IPS DF 4.7 (cell line): Measurements from ENCODE around the gene ATP10D.

Source experiments
- DNase-seq: peaks from one replicate; pipeline ENCODE4 v3.0.0-alpha.2; 2013; ENCODE audit warnings: low spot score; ENCODE audit errors: extremely low read depth

The ATP10D gene

DNA sequence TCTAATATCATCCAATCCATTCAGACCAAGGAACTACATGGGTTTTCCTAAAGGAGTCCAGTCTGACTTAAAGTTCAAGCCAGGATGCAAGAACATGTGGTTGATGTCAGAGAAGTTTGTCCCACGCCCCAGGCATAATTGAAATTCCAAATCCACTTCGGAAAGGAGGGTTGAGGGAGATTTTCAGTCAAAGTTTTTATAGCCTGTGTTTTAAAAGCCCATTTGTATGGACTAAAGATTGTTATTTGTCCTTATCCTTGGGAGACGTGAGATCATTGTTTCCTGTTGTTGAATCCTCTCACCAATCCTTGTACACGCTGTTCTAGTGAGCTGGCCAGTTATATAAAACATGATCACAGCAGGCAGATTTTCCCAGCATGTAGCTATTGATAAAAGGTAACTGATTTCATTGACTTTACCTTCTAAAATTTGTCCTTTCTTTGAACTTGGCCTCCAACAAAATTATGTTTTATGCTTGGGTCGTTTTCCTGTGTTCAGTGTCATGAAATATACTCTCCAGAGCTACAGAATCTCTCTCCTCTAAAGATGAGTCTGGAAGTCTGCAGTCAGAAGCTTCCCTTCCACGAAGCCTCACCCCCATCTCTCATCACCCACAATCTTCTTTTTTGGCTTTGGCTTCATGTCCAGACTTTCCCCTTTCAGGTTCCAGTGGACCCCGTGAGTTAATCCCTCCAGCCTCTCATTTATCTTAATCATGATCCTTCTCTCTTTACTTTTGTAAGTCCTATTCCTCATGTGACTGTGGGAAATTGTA is 92.9 kb downstream of the ATP10D start:
- no peak for DNase-seq

DNA sequence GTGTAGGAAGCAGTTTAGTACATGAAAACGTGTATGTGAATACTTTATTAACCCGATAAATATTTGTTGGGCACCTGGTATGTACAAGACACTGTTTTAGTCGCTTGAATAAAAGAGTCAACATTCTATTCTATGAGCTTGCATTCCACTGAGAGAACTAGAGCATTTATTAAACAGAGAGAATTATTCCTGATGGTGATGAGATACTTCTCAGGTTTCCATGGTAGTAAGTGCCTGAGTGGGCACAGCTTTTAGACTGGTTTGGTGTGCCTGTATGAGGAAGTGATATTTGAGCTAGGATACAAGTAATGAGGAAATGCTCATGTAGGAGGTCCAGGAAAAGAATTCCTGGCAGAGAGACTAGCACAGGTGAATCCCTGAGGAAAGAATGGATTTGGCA is 94.2 kb downstream of the ATP10D start:
- DNase-seq: no peak

DNA sequence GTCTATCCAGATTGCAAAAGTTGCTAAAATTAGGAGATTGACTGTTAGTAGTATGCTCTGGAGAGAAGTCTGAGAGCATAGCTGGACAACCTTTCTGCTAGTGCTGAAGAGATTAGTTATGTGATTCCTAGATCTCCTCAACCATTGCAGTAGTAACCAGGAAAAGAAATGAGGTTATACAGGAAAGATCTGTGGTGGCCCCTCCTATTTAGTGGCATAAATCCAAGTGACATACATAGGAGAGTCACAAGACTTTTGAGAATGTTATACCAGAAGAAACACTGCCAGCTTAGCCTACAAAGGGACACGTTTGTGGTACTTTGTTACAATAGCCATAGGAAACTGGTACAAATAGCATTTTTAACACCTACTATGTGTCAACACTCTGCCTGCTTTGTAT is 105.2 kb downstream of the ATP10D start:
- no peak for DNase-seq

DNA sequence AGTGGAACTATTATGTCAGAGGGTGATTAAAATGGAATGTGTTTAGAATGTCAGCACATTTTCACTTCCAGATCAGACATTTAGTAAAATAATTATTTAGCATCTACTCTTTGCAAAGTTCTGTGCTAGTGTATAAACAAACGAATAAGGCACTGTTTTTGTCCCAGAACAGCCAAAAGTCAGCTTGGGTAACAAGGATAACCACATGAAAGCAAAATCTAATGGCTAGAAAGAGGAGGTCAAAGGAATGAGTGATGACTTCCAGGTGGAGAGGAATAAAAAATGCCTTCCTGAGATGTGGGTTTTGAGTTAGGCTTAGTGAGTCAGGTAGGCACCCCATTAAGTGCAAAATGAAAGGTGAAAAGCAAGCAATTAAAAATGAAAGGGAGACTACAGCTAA is 112.6 kb downstream of the ATP10D start:
- DNase-seq: no peak

DNA sequence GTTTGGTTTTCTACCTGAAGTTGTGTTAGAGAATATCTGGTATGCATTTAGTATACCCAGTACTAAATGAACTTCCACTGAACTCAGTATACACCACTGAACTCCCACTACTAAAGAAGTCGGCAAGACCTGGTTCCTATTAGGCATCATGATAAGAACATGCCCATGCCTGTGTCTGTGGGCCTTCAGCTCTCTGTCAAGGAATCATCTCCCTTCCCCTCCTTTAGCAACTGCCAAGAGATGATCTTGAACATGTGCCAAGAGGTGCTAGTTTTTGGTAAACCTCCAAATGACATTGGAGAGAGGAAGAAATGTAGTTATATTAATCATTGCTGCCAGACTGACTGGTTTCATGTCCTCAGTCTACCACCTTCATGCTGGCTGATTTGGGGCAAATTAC is 113.2 kb downstream of the ATP10D start:
- no peak for DNase-seq

DNA sequence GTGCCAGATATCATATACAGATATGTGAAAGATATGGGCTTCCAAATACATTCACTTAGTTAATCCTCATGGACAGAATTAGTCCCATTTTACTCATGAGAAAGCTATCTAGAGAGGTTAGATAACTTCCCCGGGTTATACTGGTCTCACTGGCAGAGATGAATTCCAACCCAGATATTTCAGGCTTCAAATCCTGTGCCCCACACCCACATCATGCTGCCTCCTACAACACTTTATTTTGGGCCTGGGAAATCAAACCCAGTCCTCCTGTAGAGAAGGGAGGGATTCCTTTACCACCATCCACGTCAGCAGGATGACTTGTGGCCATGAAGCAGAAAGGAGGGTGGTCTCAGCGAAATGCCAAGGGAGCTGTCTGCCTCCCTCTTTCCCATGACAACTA is 113.8 kb downstream of the ATP10D start:
- no peak for DNase-seq

DNA sequence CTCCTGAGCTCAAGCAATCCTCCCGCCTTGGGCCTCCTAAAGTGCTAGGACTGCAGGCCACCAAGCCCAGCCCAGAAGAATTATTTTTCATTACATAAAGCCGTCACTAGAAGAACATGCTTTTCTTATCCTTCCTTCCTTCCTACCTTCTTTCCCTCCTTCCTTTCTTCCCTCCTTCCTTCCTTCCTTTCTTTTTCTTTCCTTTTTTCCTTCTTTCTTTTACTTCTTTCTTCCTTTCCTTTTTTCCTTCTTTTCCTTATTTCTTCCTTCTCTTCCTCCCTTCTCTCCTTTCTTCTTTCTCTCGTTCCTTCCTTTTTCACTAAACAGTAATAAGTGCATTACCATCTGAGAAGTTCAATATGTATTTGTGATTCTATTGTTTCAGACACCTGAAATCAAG is 121.4 kb downstream of the ATP10D start:
- no peak for DNase-seq

DNA sequence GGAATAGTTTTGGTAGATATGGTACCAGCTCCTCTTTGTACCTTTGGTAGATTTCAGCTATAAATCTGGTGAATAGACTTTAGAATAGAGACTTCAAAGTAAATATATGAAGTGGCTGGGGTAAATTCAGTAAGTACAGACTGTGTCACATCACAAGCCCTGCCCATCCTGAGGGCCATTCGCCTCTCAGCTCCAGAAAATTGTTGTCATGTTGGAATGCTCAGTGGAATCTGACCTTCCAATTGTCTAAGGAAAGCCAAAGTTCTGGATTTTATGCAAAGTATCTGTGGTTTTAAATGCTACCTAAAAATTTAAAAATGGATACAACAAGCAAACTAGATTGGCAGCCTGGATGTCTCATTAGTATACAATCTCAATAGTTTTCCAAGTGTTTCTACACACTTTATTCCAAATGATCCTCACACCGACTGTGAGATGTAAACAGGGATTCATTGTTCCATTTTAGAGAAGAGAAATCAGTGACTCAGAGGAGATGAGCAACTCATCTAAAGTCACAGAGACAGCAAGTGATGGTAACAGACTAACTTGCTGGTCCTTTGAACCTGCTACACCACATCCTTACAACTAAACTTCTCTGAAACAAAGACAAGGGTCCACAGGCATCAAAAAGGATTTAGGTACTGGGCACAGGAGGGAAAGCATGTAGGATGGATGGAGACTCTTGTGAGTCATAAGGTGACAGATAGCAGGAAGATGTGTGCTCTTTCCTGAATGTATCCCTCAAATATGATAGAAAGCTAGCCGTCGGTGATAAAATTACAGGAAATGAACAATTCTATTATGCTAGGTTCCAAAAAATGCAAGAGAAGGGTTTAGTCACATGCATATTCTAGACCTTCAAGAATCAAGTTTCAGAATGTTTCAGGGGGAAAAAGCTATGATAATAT is 127.3 kb downstream of the ATP10D start:
- DNase-seq: no peak

DNA sequence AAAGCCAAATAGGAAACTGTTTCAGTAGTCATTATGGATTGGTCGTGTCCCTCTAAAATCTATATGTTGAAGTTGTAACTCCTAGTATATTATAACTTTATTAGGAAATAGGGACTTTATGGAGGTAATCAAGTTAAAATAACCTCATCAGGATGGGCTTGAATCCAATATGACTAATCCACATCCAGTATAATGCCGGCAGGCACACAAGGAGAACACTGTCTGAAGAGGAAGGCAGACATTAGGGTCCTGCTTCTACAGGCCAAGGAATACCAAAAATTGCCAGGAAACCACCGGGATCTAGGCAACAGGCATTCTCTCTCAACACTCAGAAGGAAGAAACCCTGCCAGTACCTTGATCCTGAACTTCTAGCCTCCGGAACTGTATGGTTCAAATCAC is 130.3 kb downstream of the ATP10D start:
- no peak for DNase-seq

DNA sequence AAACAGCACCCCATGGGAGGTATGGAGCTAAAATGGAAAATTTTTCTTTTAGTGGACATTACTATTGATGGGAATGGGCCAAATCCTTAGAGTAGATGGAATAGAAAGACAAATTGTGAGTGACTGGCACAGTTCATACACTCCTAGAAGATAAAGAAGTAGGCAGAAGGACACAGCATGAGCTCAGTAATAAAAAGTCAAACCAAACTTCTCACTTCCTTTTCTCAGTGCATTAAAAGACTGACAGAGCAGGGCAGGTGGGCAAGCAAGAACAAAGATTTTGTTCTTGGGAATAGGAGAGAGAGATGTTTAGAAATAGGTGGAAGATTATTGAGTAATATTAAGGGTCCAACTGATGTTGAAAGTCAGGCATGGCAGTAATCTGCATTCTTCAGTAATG is 132.5 kb downstream of the ATP10D start:
- DNase-seq: no peak

DNA sequence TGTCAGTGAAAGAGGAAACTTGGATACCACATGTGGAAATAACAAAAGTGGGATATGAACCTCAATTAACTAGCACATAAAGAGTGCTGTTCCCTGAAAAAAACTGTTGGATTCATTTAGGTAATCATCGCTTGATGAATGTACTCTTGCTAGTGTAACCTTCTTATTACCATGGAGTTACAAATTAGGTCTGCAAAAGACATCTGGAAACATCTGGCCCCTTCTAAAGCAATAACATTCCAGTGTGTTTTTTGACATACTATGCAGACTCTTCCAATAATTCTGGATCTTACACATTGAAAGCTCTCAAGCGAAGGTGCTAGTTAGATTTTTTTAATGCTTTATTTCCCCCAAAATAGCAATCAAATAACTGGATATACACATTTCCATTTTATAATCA is 134.6 kb downstream of the ATP10D start:
- DNase-seq: no peak

DNA sequence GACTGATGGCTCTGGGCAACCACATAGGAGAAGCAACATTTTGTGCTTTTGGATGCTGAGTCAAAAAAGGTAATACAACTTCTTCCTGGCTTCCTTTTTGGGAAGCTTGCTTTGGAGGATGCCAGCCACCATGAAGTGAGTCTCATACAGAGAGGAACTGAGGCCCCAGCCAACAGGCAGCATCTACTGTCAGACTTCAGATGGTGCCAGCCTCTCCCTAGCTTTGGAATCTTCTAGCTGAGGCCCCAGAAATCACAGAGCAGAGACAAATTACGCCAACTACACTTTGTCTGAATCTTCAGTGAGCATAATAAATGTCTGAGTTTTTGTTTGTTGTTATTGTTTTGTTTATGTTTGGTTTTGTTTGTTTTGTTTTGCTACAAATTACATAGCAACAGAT is 136.1 kb downstream of the ATP10D start:
- no peak for DNase-seq

DNA sequence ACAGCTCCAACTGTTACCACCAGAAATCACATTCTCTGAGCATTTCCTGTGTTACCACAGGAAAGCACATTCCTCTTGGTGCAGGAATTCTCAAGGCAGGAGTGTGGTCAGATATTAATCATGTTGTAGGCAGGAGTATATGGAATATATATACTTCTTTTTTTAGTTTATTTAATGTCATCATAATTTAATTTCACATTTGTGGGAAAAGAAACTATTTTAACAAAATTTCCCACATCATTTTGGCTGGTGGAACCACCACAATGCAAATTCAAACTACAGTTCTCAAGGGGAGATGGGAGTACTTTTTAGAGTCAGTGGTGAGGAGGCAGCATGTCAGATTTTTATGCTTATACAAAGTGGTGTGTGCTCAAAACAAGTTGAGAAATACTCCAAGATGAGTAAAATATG is 139.0 kb downstream of the ATP10D start:
- DNase-seq: no peak

DNA sequence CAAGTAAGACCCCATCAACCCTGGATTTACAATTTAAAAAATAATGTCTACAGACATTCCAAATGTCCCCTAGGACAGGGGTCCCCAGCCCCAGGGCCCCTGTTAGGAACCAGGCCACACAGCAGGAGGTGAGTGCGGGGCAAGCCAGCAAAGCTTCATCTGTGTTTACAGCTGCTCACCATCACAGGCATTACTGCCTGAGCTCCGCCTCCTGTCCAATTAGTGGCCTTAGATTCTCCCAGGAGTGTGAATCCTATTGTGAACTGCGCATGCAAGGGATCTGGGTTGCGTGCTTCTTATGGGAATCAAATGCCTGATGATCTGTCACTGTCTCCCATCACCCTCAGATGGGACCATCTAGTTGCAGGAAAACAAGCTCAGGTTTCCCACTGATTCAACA is 146.1 kb downstream of the ATP10D start:
- no peak for DNase-seq

DNA sequence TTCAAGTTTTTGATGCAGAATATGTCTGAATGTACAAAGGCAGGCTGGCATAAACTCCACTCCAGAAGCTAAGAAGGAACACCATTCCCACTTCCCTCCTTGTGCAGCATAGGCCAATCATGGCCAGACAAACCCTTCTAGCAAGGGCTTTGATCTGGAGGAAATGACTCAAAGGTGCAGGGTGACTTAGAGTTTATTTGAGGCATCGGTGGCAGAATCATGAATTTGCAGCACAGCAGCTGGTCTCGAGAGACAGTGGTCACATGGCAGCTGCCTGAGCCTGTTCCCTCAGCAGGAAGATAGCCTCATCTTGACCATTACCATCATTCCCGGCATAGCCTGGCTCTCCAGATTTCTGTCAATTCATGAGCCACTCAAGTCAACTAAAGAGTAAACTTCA is 154.5 kb downstream of the ATP10D start:
- DNase-seq: no peak

DNA sequence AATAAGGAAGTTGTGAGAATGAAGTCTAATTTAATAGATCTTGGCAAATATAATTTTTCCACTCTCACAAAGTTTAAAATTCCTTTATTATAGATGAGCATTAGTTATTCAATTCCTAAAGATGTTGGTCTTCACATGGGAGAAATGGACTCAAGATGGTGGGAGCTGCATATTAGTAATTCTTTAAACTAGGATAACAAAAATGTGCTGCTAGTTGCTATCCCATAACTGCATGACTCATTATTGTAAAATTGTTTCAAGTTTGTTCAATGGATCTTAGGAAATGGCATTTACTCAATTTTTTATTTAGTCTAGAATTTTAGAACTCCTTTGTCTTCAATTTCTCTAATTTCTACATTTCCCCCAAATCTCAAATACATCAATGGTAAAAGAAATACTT is 155.8 kb downstream of the ATP10D start:
- DNase-seq: no peak

DNA sequence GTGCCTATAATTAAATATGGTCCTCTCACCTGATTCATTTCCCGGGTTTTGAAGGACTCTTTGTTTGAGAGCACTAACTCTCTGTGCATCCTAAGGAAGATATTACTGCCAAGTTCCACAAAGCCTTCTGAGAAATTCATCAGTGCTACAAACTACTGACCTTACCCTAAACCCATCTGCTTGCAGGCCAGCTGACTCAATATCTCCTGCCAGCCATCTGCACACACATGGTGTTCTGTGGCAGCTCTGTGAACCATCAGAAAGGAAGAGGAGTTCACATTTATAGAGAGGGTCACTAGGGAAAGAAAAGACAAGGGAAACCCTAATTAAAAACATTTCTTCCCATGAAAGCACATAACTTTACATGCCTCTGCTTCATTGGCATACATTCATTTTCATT is 156.7 kb downstream of the ATP10D start:
- DNase-seq: no peak

DNA sequence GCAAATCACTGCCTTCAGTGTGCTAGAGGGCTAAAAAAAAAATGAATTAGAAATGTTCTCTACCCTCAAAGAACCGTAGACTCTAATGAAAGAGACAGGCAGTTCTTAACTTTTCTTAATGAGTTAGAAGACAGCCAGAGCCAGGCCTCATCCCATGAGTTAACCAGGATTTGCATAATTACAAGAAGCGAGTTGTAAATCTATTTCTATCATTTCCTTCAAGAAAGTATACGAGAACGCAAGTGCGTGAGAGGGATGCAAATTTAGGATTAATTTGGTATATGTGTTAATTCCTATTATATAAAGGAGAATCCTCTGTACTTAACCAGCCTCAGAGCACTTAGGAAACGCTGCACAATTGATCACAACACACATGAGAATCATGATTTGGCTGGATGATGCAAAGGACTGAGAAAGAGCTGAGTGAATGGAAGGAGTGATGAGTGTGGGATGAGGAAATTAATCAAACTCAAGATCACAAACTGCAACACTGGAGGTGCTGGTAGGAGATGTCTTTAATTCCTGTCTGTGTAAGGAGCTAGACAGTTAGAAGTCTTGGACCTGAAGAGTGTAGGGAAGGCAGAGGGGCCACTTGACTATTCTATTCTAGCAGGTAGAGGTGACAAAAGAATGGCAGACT is 157.2 kb downstream of the ATP10D start:
- DNase-seq: no peak
